ENCODE measurements around the gene MRPL38. TPM values are rescaled to one million over a fixed set of nuclear protein-coding genes. Genes with fewer than 3 reads are reported as not detected.
"Not testable (repeated sequence)": the region's sequence is repeated elsewhere in the genome, so short reads cannot be mapped to it uniquely, and the experiment has no call there.

Gene MRPL38
- total RNA-seq, 3 donors from 2014 or later (not counting 1 experiment from before 2014, with no cell fraction given) = 68.6 to 110 (median 96.7) TPM

DNA sequence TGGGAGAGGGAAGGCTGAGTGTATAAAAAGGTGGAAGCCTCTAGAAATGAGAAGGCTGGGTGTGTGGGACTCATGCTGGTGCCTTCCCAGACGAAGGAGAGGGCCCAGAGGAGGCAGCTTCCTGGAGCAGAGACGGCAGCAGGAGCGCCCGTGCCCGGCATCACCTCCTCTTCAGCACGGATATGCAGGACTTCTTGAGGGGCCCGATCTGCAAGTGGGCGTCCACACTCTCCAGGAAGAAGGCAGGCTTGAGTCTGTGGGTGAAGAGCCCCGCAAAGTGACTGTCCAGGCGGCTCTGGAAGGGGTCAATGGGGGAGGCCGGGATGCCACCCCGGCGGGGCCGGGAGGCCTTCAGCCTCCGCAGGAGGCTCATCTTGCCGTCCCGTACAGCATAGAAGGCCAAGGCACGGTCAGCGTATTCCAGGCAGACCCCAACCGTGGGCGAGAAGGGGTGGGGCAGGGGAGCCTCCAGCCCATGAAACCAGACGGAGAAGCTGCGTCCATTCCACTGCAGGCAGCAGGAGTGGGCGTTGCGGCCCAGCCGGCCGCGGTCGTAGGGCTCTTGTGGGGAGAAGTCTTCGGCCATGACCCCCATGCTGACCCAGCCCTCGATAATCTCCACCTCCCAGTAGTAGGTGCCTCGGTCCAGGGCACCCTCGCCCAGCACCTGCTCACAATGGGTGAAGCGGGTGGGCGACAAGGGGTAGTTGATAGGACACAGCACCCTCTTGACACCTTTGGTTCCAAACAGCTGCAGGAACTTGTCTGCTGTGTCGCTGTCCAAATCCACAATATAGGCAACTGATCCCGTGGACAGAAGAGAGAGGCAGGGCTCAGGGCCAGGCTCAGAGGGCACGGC lies 30.1 kb downstream of the MRPL38 start:
- no peaks in the 10 kb centered on the region for H3K36me3 Mint-ChIP-seq
- H3K4me1 ChIP-seq (ENCODE audit: control insufficient read depth, insufficient read depth, low read length) = peaks cover 42% of the 10 kb centered on the region
- H3K9me3 ChIP-seq (ENCODE audit: control insufficient read depth, insufficient read depth, low read length) = no peaks in the 10 kb centered on the region

DNA sequence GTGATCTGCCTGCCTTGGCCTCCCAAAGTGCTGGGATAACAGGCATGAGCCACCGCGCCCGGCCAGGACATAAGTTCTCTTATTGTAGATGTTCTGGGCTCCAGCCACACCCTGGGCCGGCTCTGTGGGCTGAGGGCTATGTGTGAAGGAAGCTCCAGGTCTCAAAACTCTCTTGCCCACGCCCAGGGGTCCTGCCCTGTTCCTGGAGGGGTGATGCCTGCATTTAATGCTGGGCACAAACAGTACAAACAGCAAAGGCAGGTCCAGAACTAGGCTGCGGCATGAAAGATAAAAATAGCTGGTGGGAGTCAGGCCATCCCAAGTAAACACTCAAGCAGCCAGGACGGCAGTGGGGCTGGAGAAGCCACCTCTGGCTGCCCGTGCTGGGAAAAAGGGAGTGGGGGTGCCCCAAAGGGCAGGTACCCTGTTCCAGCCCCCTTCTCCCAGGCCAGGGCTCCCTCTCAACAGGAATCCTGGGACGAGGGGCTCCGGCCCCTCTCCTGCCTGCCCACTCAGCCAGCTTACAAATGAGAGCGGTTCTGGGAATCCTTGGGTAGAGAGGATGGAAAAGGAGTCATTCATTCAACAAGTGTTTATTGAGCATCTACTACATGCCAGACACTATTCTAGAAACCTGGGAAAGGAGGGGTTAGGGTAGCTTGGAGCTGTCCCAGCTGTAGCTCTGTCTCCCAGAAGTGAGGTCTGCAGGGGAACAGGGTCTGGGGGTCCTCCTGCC lies 30.9 kb downstream of the MRPL38 start:
- Histone ChIP-seq H3K27me3 (ENCODE audit: control insufficient read depth, insufficient read depth, low read length) (peaks cover 14% of the 10 kb centered on the region), H3K4me3 (ENCODE audit: low read length) (no peak overlapping the region), H3K4me1 (ENCODE audit: control insufficient read depth, insufficient read depth, low read length) (peaks cover 40% of the 10 kb centered on the region), H3K27ac (ENCODE audit: low read length) (no peak overlapping the region), H3K9me3 (ENCODE audit: control insufficient read depth, insufficient read depth, low read length) (no peaks in the 10 kb centered on the region), H3K36me3 (ENCODE audit: control insufficient read depth, insufficient read depth, low read length) (no peaks in the 10 kb centered on the region)
- peaks cover 18 to 22% of the 10 kb centered on the region in 2 donors for H3K4me1 Mint-ChIP-seq
- TF ChIP-seq, protein P1, sequence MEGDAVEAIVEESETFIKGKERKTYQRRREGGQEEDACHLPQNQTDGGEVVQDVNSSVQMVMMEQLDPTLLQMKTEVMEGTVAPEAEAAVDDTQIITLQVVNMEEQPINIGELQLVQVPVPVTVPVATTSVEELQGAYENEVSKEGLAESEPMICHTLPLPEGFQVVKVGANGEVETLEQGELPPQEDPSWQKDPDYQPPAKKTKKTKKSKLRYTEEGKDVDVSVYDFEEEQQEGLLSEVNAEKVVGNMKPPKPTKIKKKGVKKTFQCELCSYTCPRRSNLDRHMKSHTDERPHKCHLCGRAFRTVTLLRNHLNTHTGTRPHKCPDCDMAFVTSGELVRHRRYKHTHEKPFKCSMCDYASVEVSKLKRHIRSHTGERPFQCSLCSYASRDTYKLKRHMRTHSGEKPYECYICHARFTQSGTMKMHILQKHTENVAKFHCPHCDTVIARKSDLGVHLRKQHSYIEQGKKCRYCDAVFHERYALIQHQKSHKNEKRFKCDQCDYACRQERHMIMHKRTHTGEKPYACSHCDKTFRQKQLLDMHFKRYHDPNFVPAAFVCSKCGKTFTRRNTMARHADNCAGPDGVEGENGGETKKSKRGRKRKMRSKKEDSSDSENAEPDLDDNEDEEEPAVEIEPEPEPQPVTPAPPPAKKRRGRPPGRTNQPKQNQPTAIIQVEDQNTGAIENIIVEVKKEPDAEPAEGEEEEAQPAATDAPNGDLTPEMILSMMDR (IDR thresholded peaks at IDR 0.05) = no peak
- ATAC-seq (no peak), DNase-seq (no peak)
- H3K9me3 Mint-ChIP-seq = no peaks in the 10 kb centered on the region
- H3K27me3 Mint-ChIP-seq (ENCODE audit: low read depth in 2 of 2) = peaks cover 0 to 10% of the 10 kb centered on the region in 2 donors
- H3K27ac Mint-ChIP-seq = no peak overlapping the region
- no peak overlapping the region for H3K4me3 Mint-ChIP-seq
- intact Hi-C loops (cut with micrococcal nuclease) = no loop called here
- WGBS (ENCODE audit: insufficient coverage) = 96% methylated on average over 8 of the region's 11 CpGs
- no peaks in the 10 kb centered on the region for H3K36me3 Mint-ChIP-seq

More for the DNA sequence above, 30.1 kb downstream of the MRPL38 start:
- Histone ChIP-seq H3K27me3 (ENCODE audit: control insufficient read depth, insufficient read depth, low read length) (peaks cover 17% of the 10 kb centered on the region), H3K36me3 (ENCODE audit: control insufficient read depth, insufficient read depth, low read length) (no peaks in the 10 kb centered on the region), H3K4me3 (ENCODE audit: low read length) (no peak overlapping the region), H3K27ac (ENCODE audit: low read length) (no peak overlapping the region)
- intact Hi-C loops (cut with micrococcal nuclease) = no loop called here
- DNase-seq (no peak), ATAC-seq (no peak)
- WGBS (ENCODE audit: insufficient coverage) = 96% methylated on average over 38 of the region's 38 CpGs
- TF ChIP-seq, protein P1 (IDR thresholded peaks at IDR 0.05) = no peak
- Mint-ChIP-seq H3K4me3 (no peak overlapping the region), H3K27me3 (ENCODE audit: low read depth in 2 of 2) (peaks cover 0 to 10% of the 10 kb centered on the region in 2 donors), H3K4me1 (peaks cover 18 to 22% of the 10 kb centered on the region in 2 donors), H3K9me3 (no peaks in the 10 kb centered on the region), H3K27ac (no peak overlapping the region)

DNA sequence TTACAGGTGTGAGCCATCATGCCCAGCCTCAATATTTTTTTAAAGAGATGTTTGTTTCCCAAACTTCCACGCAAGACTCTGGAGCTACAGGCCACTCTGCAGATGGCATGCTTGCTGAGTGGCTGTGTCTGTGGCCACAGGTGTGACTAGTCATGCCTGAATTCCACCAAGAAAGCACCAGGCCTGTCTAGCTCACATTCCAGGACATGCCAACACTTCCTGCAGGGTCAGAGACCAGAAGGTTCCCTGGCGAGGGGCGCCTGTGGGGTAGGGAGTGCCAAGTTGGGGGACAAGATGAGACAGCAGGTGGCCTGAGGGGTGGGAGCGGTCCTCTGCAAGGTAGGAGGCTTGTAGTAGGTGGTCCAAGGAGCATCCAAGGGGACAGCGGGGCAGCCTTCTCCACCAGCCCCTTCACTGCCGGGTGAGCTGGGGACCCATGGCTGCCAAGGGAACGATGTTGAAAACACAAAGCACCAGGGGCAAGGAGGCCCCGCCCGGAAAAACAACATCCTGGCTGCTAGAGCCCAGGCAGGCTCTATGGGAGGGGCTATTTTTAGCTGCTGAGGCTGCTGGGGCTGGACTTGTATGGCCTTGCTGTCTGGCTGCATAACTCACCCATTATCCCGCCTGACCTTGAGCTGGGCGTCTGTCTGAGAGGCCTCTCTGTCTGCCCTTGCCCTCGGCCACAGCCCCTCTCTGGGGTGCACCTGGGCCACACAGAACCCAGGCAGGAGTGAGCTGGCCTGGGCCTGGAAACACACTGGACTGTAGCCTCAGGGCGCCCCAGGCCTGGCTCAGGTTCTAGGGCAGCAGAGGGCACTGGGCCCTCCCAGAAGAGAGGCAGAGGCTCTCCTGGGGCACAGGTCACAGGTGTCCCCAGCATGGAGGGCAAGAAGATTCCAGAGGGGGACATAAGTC lies 32.0 kb downstream of the MRPL38 start:
- TF ChIP-seq, protein P1 (IDR thresholded peaks at IDR 0.05) = no peak
- Histone ChIP-seq H3K36me3 (ENCODE audit: control insufficient read depth, insufficient read depth, low read length) (no peaks in the 10 kb centered on the region), H3K27ac (ENCODE audit: low read length) (peak overlapping the region; percentile 43), H3K4me3 (ENCODE audit: low read length) (no peak overlapping the region), H3K27me3 (ENCODE audit: control insufficient read depth, insufficient read depth, low read length) (peaks cover 12% of the 10 kb centered on the region), H3K9me3 (ENCODE audit: control insufficient read depth, insufficient read depth, low read length) (no peaks in the 10 kb centered on the region), H3K4me1 (ENCODE audit: control insufficient read depth, insufficient read depth, low read length) (peaks cover 37% of the 10 kb centered on the region)
- Mint-ChIP-seq H3K9me3 (no peaks in the 10 kb centered on the region), H3K36me3 (no peaks in the 10 kb centered on the region), H3K27me3 (ENCODE audit: low read depth in 2 of 2) (peaks cover 0 to 8% of the 10 kb centered on the region in 2 donors), H3K4me1 (peaks cover 15 to 19% of the 10 kb centered on the region in 2 donors), H3K27ac (peak overlapping the region in 1 of 2 donors; percentile 31), H3K4me3 (no peak overlapping the region)
- 50% methylated on average over 13 of the region's 13 CpGs for WGBS (ENCODE audit: insufficient coverage)
- peak; percentile 25 to 47 (median 37) for ATAC-seq
- intact Hi-C loops (cut with micrococcal nuclease) = no loop called here
- peak in 1 of 2 donors; percentile 78 for DNase-seq

DNA sequence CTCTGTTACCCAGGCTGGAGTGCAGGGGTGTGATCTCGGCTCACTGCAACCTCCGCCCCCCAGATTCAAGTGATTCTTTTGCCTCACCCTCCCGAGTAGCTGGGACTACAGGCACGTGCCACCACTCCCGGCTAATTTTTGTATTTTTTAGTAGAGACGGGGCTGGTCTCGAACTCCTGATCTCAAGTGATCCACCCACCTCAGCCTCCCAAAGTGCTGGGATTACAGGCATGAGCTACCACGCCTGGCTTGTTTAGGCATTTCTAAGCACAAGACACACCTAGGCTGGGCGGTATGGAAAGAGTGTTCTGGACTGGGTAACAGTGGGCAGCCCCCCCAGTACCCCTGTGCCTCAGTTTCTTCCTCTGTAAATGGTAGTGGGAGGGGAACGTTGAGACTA lies 34.5 kb downstream of the MRPL38 start:
- intact Hi-C loops (cut with micrococcal nuclease); H3K27ac ChIP-seq (ENCODE audit: low read length); H3K36me3 Mint-ChIP-seq; H3K9me3 Mint-ChIP-seq; H3K27me3 Mint-ChIP-seq (ENCODE audit: low read depth in 2 of 2); H3K27ac Mint-ChIP-seq; DNase-seq; H3K27me3 ChIP-seq (ENCODE audit: control insufficient read depth, insufficient read depth, low read length); H3K4me1 Mint-ChIP-seq; H3K9me3 ChIP-seq (ENCODE audit: control insufficient read depth, insufficient read depth, low read length); H3K4me3 ChIP-seq (ENCODE audit: low read length); ATAC-seq; H3K36me3 ChIP-seq (ENCODE audit: control insufficient read depth, insufficient read depth, low read length); H3K4me3 Mint-ChIP-seq: not testable (repeated sequence)
- H3K4me1 ChIP-seq (ENCODE audit: control insufficient read depth, insufficient read depth, low read length) = peaks cover 15% of the 10 kb centered on the region
- 94% methylated on average over 10 of the region's 10 CpGs for WGBS (ENCODE audit: insufficient coverage)
